Prostate gland (tissue), 1 donor: Measurements from ENCODE around the gene KCNK5.

Source experiments
- POLR2A ChIP-seq: fragments of 450-650 bp; IDR thresholded peaks from one replicate; pipeline ENCODE4 v1.6.1; 2016; ENCODE audit warnings: antibody characterized with exemption, mild to moderate bottlenecking
- POLR2AphosphoS5 ChIP-seq: sonication (generic); formaldehyde crosslinking; IDR thresholded peaks from one replicate; pipeline ENCODE4 v1.6.1; 2017; ENCODE audit warnings: antibody characterized with exemption

DNA sequence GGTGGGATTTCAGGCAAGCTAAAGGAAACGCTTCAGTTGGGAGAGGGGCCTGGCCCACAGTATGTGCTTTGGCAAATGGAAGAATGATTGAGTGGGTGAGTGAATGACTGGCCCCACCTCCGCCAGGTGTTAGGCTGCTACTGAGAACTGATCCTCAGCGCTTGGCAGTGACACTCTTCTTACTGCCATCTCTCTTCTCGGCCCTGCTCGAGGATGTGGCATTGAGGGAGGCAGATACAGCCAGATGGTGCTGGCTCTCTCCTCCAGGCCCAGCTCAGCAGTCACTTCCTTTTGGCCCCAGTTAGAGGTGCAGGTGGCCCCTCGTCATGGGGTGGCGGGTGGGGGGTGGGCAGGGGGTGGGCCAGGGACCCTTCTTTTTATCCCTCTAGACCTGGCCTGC, 38.9 kb upstream of the KCNK5 start:
- no peak for TF ChIP-seq POLR2AphosphoS5
- TF ChIP-seq POLR2A, result no peak
